ENCODE data around the gene URM1. TPM values are rescaled to one million over a fixed set of nuclear protein-coding genes. Genes with fewer than 3 reads are reported as not detected.

URM1 gene
- total and polyA plus RNA-seq, 10 of the 15 experiments (the other 5 are each of a cell fraction or from before 2014, with no cell fraction given) = 7.9 to 75.8 (median 63.7) TPM

DNA sequence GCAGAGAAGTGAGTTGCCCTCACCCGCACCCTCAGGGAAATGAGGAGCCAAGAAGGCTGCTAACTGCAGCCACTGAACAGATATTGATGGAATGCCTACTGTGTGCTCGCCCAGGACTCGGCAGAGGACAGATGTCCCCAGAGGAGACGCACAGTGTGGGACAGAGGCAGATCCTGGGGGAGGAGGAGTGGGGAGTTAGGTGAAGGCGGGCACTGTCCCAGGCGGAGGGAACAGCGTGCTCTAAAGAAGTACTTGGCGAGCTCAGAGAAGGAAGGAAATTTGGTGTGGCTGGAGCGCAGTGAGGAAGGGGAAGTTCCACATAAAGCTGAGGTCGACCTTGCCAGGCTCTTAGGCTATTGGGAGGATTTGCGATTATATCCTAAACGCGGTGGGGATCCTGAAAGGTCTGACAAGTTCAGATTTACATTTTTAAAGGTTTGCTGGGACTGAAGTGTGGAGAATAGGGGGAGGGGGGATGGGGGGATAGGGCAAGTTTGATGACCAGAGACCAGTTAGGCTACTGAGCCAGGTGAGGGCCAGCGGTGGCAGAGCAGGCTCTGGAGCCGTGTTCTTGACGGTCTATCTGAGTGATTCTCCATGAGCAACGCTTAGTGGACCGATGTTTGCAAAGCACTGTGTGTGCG is 25.9 kb downstream of the URM1 start:
- no peaks in the 10 kb centered on the region for H3K79me2 ChIP-seq (ENCODE audit: control insufficient read depth, insufficient read depth, low read length)
- intact Hi-C loops (cut with micrococcal nuclease; ENCODE audit: unreplicated experiment) (no loop called here), in situ Hi-C loops (cut with MboI) (no loop called here)
- no peaks in the 10 kb centered on the region for H3K4me1 ChIP-seq (ENCODE audit: control insufficient read depth, insufficient read depth, low read length)
- SMC1A ChIA-PET (ENCODE audit: uncharacterized antibody, unreplicated experiment) = interaction anchor here (0.7 kb wide), 1 partner anchor 35 kb away, joined by 3 read pairs; no protein-coding TSS in a partner anchor
- RAD21 ChIA-PET (ENCODE audit: unreplicated experiment) = no interaction called here
- BruUV-seq (replicated peaks) = no TSS peak
- FAIRE-seq = no peak
- no peak overlapping the region for H2AFZ ChIP-seq (ENCODE audit: control insufficient read depth, low read depth, low read length)
- H3K9ac ChIP-seq (ENCODE audit: control insufficient read depth, insufficient read depth, low read length) = no peak overlapping the region
- ATAC-seq = no peak; the same call in 2 of the 3 replicates
- no peak for DNase-seq (ENCODE audit: low read depth, low spot score)
- H3K36me3 ChIP-seq (ENCODE audit: control insufficient read depth in 2 of 2, insufficient read depth in 2 of 2, low read length in 1 of 2) = peaks cover 0 to 5% of the 10 kb centered on the region in 2 experiments; a peak in 2 of 4 replicates
- POLR2A ChIA-PET = no interaction called here
- no peak overlapping the region for H3K27ac ChIP-seq (ENCODE audit: control insufficient read depth, insufficient read depth)
- H3K9me3 ChIP-seq (replicated peaks; ENCODE audit: control insufficient read depth, insufficient read depth, low read length) = no peaks in the 10 kb centered on the region
- H3K4me3 ChIP-seq = no peak overlapping the region
- CTCF ChIA-PET = interaction anchor here (0.7 kb wide), 1 partner anchor 64 kb away, joined by 5 read pairs; no protein-coding TSS in a partner anchor
- no peaks in the 10 kb centered on the region; a peak in 1 of 4 replicates for H3K27me3 ChIP-seq (replicated peaks in 1 of 2; ENCODE audit: control insufficient read depth in 2 of 2, insufficient read depth in 2 of 2, low read length in 1 of 2)
- H4K20me1 ChIP-seq (ENCODE audit: control insufficient read depth, insufficient read depth) = no peaks in the 10 kb centered on the region
- no peak overlapping the region for H3K4me2 ChIP-seq (ENCODE audit: control insufficient read depth, insufficient read depth)
- 34% methylated on average over 19 of the region's 19 CpGs for WGBS (ENCODE audit: insufficient coverage, insufficient replicate concordance, low lambda C conversion rate, missing lambda C conversion rate)
- no peak for TF ChIP-seq NR2F1 (conservative IDR thresholded peaks at IDR 0.05)
- TF ChIP-seq, protein P1, sequence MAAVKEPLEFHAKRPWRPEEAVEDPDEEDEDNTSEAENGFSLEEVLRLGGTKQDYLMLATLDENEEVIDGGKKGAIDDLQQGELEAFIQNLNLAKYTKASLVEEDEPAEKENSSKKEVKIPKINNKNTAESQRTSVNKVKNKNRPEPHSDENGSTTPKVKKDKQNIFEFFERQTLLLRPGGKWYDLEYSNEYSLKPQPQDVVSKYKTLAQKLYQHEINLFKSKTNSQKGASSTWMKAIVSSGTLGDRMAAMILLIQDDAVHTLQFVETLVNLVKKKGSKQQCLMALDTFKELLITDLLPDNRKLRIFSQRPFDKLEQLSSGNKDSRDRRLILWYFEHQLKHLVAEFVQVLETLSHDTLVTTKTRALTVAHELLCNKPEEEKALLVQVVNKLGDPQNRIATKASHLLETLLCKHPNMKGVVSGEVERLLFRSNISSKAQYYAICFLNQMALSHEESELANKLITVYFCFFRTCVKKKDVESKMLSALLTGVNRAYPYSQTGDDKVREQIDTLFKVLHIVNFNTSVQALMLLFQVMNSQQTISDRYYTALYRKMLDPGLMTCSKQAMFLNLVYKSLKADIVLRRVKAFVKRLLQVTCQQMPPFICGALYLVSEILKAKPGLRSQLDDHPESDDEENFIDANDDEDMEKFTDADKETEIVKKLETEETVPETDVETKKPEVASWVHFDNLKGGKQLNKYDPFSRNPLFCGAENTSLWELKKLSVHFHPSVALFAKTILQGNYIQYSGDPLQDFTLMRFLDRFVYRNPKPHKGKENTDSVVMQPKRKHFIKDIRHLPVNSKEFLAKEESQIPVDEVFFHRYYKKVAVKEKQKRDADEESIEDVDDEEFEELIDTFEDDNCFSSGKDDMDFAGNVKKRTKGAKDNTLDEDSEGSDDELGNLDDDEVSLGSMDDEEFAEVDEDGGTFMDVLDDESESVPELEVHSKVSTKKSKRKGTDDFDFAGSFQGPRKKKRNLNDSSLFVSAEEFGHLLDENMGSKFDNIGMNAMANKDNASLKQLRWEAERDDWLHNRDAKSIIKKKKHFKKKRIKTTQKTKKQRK (IDR thresholded peaks at IDR 0.05; ENCODE audit: low read depth, low read length) = no peak
- no peak for TF ChIP-seq NBN (IDR thresholded peaks at IDR 0.05)
- no peak for TF ChIP-seq CHD4 (IDR thresholded peaks at IDR 0.05)
- no peak for TF ChIP-seq SMAD5 (IDR thresholded peaks at IDR 0.05; ENCODE audit: low read depth)
- no peak for TF ChIP-seq HCFC1 (IDR thresholded peaks at IDR 0.05; ENCODE audit: low read length)
- TF ChIP-seq NRF1 (conservative IDR thresholded peaks at IDR 0.05; ENCODE audit: low read depth, low read length) = no peak
- TF ChIP-seq, protein P2, sequence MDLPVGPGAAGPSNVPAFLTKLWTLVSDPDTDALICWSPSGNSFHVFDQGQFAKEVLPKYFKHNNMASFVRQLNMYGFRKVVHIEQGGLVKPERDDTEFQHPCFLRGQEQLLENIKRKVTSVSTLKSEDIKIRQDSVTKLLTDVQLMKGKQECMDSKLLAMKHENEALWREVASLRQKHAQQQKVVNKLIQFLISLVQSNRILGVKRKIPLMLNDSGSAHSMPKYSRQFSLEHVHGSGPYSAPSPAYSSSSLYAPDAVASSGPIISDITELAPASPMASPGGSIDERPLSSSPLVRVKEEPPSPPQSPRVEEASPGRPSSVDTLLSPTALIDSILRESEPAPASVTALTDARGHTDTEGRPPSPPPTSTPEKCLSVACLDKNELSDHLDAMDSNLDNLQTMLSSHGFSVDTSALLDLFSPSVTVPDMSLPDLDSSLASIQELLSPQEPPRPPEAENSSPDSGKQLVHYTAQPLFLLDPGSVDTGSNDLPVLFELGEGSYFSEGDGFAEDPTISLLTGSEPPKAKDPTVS (IDR thresholded peaks at IDR 0.05; ENCODE audit: low read depth, low read length) = no peak
- TF ChIP-seq, protein P3, sequence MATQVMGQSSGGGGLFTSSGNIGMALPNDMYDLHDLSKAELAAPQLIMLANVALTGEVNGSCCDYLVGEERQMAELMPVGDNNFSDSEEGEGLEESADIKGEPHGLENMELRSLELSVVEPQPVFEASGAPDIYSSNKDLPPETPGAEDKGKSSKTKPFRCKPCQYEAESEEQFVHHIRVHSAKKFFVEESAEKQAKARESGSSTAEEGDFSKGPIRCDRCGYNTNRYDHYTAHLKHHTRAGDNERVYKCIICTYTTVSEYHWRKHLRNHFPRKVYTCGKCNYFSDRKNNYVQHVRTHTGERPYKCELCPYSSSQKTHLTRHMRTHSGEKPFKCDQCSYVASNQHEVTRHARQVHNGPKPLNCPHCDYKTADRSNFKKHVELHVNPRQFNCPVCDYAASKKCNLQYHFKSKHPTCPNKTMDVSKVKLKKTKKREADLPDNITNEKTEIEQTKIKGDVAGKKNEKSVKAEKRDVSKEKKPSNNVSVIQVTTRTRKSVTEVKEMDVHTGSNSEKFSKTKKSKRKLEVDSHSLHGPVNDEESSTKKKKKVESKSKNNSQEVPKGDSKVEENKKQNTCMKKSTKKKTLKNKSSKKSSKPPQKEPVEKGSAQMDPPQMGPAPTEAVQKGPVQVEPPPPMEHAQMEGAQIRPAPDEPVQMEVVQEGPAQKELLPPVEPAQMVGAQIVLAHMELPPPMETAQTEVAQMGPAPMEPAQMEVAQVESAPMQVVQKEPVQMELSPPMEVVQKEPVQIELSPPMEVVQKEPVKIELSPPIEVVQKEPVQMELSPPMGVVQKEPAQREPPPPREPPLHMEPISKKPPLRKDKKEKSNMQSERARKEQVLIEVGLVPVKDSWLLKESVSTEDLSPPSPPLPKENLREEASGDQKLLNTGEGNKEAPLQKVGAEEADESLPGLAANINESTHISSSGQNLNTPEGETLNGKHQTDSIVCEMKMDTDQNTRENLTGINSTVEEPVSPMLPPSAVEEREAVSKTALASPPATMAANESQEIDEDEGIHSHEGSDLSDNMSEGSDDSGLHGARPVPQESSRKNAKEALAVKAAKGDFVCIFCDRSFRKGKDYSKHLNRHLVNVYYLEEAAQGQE (IDR thresholded peaks at IDR 0.05; ENCODE audit: low read depth, low read length) = no peak
- TF ChIP-seq YBX1 (IDR thresholded peaks at IDR 0.05) = no peak
- TF ChIP-seq MXI1 (IDR thresholded peaks at IDR 0.05; ENCODE audit: low read depth, low read length) = no peak
- no peak for TF ChIP-seq CBX5 (IDR thresholded peaks at IDR 0.05; ENCODE audit: low read depth)
- TF ChIP-seq SIN3A (IDR thresholded peaks at IDR 0.05; ENCODE audit: low read depth, low read length) = no peak
- TF ChIP-seq NR2C2 (IDR thresholded peaks at IDR 0.05; ENCODE audit: borderline replicate concordance, control insufficient read depth, insufficient read length, low read depth) = no peak
- no peak for TF ChIP-seq SRF (IDR thresholded peaks at IDR 0.05; ENCODE audit: low read depth in 2 of 2, low read length in 2 of 2)
- TF ChIP-seq, protein P4, sequence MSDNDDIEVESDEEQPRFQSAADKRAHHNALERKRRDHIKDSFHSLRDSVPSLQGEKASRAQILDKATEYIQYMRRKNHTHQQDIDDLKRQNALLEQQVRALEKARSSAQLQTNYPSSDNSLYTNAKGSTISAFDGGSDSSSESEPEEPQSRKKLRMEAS (IDR thresholded peaks at IDR 0.05; ENCODE audit: low read depth, low read length) = no peak
- TF ChIP-seq SREBF2 (IDR thresholded peaks at IDR 0.05; ENCODE audit: low read length) = no peak
- TF ChIP-seq ZNF622 (IDR thresholded peaks at IDR 0.05) = no peak

All from GM12878 (cell line).